ENCODE data around the gene HLCS. TPM values are rescaled to one million over a fixed set of nuclear protein-coding genes. Genes with fewer than 3 reads are reported as not detected.

Gene HLCS
- total and polyA plus RNA-seq, 2 of the 8 experiments (the other 6 are each of a cell fraction or from before 2014, with no cell fraction given) = 4.7 to 12.2 TPM

GRCh38 chr21:36732217-36732616, 234.3 kb downstream of the HLCS start (continued):
- TF ChIP-seq MAFK (IDR thresholded peaks at IDR 0.05; ENCODE audit: low read depth, low read length) (no peak), TAF1 (IDR thresholded peaks at IDR 0.05; ENCODE audit: low read depth, low read length) (no peak), POLR2AphosphoS5 (IDR thresholded peaks at IDR 0.05; ENCODE audit: low read depth, low read length) (no peak)

Measured in H1 (cell line).